Testis (tissue), 3 donors: ENCODE results near the gene SLC6A6. TPM values are rescaled to one million over a fixed set of nuclear protein-coding genes. Genes with fewer than 3 reads are reported as not detected.

Experiments used
- DNase-seq: peaks from one replicate; pipeline ENCODE4 v3.0.0-alpha.2; 2019
- H3K27ac ChIP-seq, 2 donors: fragments of 200-600 bp; sonication (generic); one replicate each; pipeline ENCODE4 v1.5.1; 2019
- H3K27me3 ChIP-seq: fragments of 200-600 bp; sonication (generic); one replicate; pipeline ENCODE4 v1.5.1; 2019
- H3K36me3 ChIP-seq: fragments of 200-600 bp; sonication (generic); one replicate; pipeline ENCODE4 v1.5.1; 2017; ENCODE audit warnings: low read depth; ENCODE audit errors: missing control alignments
- H3K4me1 ChIP-seq: fragments of 200-600 bp; sonication (generic); one replicate; pipeline ENCODE4 v1.5.1; 2019
- H3K4me3 ChIP-seq, 2 donors: fragments of 200-600 bp; sonication (generic); one replicate each; pipeline ENCODE4 v1.5.1; 2017 to 2019
- H3K9me3 ChIP-seq: fragments of 200-600 bp; sonication (generic); one replicate; pipeline ENCODE4 v1.5.1; 2017
- CTCF ChIP-seq, 3 experiments: fragments of 450-650 bp in 2 of 3; fragments of 200-600 bp in 1 of 3; sonication (generic) in 1 of 3; IDR thresholded peaks; one replicate each; pipeline ENCODE4 v1.5.1; 2016 to 2019; ENCODE audit warnings: antibody characterized with exemption in 3 of 3, mild to moderate bottlenecking in 2 of 3, moderate library complexity in 1 of 3
- POLR2A ChIP-seq: fragments of 450-650 bp; IDR thresholded peaks from one replicate; pipeline ENCODE4 v1.6.1; 2017; ENCODE audit warnings: antibody characterized with exemption, mild to moderate bottlenecking, moderate library complexity
- WGBS, 2 donors: methylation state at CpG; one replicate each; pipeline ENCODE4 v1.1.5; 2018; 5-methylcytosine and 5-hydroxymethylcytosine counted together
- intact Hi-C: fragments of 100-400 bp; cut with DNase I; formaldehyde crosslinking; loops from one replicate; pipeline ENCODE4 v1.15.1; 2023; ENCODE audit warnings: low total_unique reads
- polyA plus RNA-seq: library from polyadenylated mRNA; stranded (reverse); fragments of 350-450 nt; fragmentation: Illumina TruSeq; extraction: RNeasy Lipid Tissue Mini Kit (QIAGEN cat#74804); gene quantifications from one replicate; pipeline ENCODE4 v1.2.3, GENCODE V29; 2014; ENCODE audit warnings: low read depth, low replicate concordance; ENCODE audit not compliant: insufficient read depth
- total RNA-seq, 2 donors: library from RNA; depleted of rRNA; stranded (reverse); fragments of >200 nt; gene quantifications; one replicate each; pipeline ENCODE4 v1.2.3, GENCODE V29; 2016

Gene SLC6A6
- total and polyA plus RNA-seq, 3 donors from 2014 or later: 9.7 to 14.9 (median 13.7) TPM

GRCh38 chr3:14404631-14405359 lies 2.4 kb downstream of the SLC6A6 start:
- 61 to 65% methylated on average over 10 to 11 of the region's 11 CpGs for WGBS, 2 donors
- Histone ChIP-seq H3K27me3 (no peaks in the 10 kb centered on the region), H3K4me1 (peaks cover 9% of the 10 kb centered on the region), H3K9me3 (no peaks in the 10 kb centered on the region), H3K27ac (peak overlapping the region in 1 of 2 donors; percentile 1), H3K36me3 (no peaks in the 10 kb centered on the region), H3K4me3 (peak overlapping the region; percentile 60 to 67)
- intact Hi-C loops: loop anchor here (10.0 kb wide), 1 partner anchor 50 kb away; no protein-coding TSS in a partner anchor
- no peak for TF ChIP-seq CTCF (IDR thresholded peaks at IDR 0.05)
- no peak for TF ChIP-seq POLR2A
- DNase-seq: no peak

DNA sequence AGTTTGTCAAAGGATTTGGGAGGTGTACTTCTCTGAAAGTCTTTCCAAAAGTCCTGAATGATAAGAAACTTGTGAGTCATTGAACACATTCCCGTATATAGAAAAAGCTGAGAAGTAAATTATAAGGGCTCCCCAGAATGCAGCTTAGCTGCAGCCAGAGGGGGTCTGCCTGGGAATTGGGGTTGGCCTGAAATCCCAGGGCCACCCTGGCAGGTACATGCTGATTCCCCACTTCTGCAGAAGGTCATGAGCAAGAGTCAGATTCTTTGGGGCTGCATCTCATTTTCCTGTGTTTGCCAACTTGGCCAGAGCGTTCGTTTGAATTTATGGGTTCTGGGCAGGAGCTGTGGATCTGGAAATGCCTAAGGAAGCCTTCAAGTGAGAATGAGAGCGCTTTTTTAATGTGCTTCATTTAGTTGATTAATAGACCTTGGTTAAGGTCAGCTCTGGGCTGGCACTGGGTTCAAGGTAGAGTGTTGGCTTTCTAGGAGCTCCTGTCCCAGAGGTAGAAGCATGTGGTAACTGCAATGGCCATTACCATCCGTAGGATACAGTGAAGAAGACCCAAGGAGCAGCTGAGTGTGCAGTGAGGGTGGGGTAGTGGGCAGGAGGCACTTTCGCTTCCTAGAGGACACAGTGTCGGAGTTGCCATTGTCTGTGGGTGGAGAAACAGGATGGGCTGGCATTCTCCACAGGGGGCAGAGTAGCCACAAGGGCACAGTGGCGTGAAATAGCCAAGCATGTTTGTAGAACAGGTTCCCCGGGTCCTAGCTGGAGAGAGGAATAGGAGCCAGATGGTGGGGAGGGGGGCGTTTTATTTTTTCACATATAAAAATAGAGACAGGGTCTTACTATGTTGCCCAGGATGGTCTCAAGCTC lies 3.2 kb downstream of the SLC6A6 start:
- Histone ChIP-seq H3K27ac (no peak overlapping the region), H3K4me1 (peaks cover 9% of the 10 kb centered on the region), H3K27me3 (no peaks in the 10 kb centered on the region), H3K4me3 (no peak overlapping the region), H3K36me3 (no peaks in the 10 kb centered on the region), H3K9me3 (no peaks in the 10 kb centered on the region)
- intact Hi-C loops: loop anchor here (10.0 kb wide), 1 partner anchor 49 kb away; no protein-coding TSS in a partner anchor
- DNase-seq: no peak
- WGBS, 2 donors: 62 to 70% methylated on average over 10 of the region's 10 CpGs
- no peak for TF ChIP-seq POLR2A
- no peak for TF ChIP-seq CTCF (IDR thresholded peaks at IDR 0.05)

DNA sequence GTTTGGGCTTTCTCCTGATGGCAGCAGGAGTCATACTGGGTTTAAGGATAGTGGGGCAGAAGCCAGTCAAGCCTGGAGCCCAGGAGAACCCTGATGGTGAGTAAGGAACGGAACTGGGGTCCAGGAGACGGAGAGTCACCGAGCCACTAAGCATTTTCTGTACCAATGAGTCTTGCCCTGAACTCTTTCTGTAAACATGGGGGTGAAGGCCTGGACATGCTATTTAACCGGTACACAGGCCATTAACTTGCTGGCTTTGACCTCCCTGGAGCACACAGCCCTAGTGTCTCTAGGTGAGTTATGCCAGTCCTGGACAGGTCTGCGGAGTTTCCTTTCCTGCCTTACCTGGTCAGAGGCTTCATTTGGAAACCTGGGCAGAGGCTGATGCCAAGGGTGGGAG lies 3.9 kb downstream of the SLC6A6 start:
- H3K9me3 ChIP-seq: no peaks in the 10 kb centered on the region
- TF ChIP-seq CTCF (IDR thresholded peaks at IDR 0.05): no peak
- no peak for TF ChIP-seq POLR2A
- H3K4me3 ChIP-seq: no peak overlapping the region
- H3K36me3 ChIP-seq: no peaks in the 10 kb centered on the region
- H3K4me1 ChIP-seq: peaks cover 9% of the 10 kb centered on the region
- intact Hi-C loops: loop anchor here (10.0 kb wide), 1 partner anchor 48 kb away; no protein-coding TSS in a partner anchor
- WGBS, 2 donors: 74 to 93% methylated on average over 3 to 5 of the region's 5 CpGs
- no peak overlapping the region for H3K27ac ChIP-seq
- no peak for DNase-seq
- no peaks in the 10 kb centered on the region for H3K27me3 ChIP-seq

DNA sequence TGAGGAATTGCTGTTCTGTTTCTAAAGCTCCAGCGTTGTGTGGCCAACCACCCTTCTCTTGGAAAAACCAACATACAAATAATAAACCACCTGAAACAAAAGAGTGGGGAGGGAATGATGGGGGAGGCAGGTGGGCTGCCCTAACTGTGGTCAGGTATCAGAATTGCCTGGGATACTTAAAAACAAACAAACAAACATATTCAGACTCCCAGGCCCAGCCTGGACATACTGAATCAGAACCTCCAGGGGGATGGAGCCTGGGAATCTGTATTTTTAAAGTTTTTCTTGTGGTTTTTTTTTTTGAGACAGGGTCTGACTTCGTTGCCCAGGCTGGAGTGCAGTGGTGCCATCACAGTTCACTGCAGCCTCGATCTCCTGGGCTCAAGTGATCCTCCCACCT lies 4.4 kb downstream of the SLC6A6 start:
- H3K27me3 ChIP-seq: no peaks in the 10 kb centered on the region
- no peak for DNase-seq
- peaks cover 8% of the 10 kb centered on the region for H3K4me1 ChIP-seq
- TF ChIP-seq POLR2A: no peak
- no peak for TF ChIP-seq CTCF (IDR thresholded peaks at IDR 0.05)
- H3K36me3 ChIP-seq: no peaks in the 10 kb centered on the region
- H3K27ac ChIP-seq: no peak overlapping the region
- WGBS, 2 donors: 88 to 98% methylated on average over 3 of the region's 3 CpGs
- H3K9me3 ChIP-seq: no peaks in the 10 kb centered on the region
- intact Hi-C loops: loop anchor here (10.0 kb wide), 1 partner anchor 48 kb away; no protein-coding TSS in a partner anchor
- no peak overlapping the region for H3K4me3 ChIP-seq
